Neural cell (in vitro differentiated cells): ENCODE data around the gene CD300H.

Experiments used
- EP300 ChIP-seq: fragments of 450-650 bp; conservative IDR thresholded peaks from 2 replicates; pipeline ENCODE4 v1.6.1; 2014; ENCODE audit warnings: antibody characterized with exemption, mild to moderate bottlenecking, moderate library complexity; ENCODE audit not compliant: poor library complexity, severe bottlenecking
- EZH2 ChIP-seq: fragments of 200-600, 300-800 bp; shearing (Covaris generic), sonication (generic); IDR thresholded peaks from 2 replicates; pipeline ENCODE4 v1.6.1; 2014; ENCODE audit warnings: antibody characterized with exemption, low read length, borderline replicate concordance, mild to moderate bottlenecking; ENCODE audit not compliant: insufficient read depth, poor library complexity, severe bottlenecking
- MXI1 ChIP-seq: fragments of 450-650 bp; conservative IDR thresholded peaks from 2 replicates; pipeline ENCODE4 v1.6.1; 2014; ENCODE audit warnings: antibody characterized with exemption, mild to moderate bottlenecking; ENCODE audit not compliant: poor library complexity, severe bottlenecking
- POLR2AphosphoS5 ChIP-seq: IDR thresholded peaks from 2 replicates; pipeline ENCODE4 v1.6.1; 2012
- RAD21 ChIP-seq: fragments of 450-650 bp; conservative IDR thresholded peaks from 2 replicates; pipeline ENCODE4 v1.6.1; 2014; ENCODE audit warnings: antibody characterized with exemption, mild to moderate bottlenecking, moderate library complexity
- SMC3 ChIP-seq: fragments of 450-650 bp; conservative IDR thresholded peaks from 2 replicates; pipeline ENCODE4 v1.6.1; 2014; ENCODE audit warnings: antibody characterized with exemption, mild to moderate bottlenecking, moderate library complexity; ENCODE audit not compliant: poor library complexity
- TAF1 ChIP-seq: IDR thresholded peaks from 2 replicates; pipeline ENCODE4 v1.6.1; 2012; ENCODE audit warnings: low read depth
- TF ChIP-seq, protein P1 (sequence below): fragments of 450-650 bp; IDR thresholded peaks from 2 replicates; pipeline ENCODE4 v1.5.1; 2014; ENCODE audit warnings: antibody characterized with exemption, mild to moderate bottlenecking, moderate library complexity; ENCODE audit not compliant: poor library complexity, severe bottlenecking
- TF ChIP-seq, protein P2 (sequence below): IDR thresholded peaks from 2 replicates; pipeline ENCODE4 v1.6.1; 2012; ENCODE audit warnings: borderline replicate concordance

DNA sequence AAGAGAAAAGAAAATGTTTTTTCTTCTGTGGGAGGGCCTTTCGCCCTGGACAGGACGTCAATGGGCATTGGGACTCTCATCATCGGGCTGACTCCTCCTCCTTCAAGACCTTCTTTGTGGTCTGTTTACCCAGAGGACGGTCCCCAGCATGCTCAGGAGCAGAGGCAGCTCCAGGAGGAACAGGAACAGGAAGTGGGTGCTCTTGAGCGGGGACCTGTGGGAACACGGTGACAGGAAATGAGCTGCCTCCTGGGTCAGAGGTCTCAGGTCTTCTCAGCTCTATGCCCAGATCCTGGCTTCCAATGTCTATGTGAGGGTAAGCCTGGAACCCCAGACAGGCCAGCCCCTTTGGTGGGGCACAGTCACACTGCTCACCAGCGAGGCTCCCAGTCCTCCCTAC, 12.6 kb upstream of the CD300H start:
- TF ChIP-seq RAD21 (no peak), EZH2 (no peak), TAF1 (no peak), EP300 (no peak), MXI1 (no peak), POLR2AphosphoS5 (no peak), SMC3 (no peak)
- TF ChIP-seq, protein P1, sequence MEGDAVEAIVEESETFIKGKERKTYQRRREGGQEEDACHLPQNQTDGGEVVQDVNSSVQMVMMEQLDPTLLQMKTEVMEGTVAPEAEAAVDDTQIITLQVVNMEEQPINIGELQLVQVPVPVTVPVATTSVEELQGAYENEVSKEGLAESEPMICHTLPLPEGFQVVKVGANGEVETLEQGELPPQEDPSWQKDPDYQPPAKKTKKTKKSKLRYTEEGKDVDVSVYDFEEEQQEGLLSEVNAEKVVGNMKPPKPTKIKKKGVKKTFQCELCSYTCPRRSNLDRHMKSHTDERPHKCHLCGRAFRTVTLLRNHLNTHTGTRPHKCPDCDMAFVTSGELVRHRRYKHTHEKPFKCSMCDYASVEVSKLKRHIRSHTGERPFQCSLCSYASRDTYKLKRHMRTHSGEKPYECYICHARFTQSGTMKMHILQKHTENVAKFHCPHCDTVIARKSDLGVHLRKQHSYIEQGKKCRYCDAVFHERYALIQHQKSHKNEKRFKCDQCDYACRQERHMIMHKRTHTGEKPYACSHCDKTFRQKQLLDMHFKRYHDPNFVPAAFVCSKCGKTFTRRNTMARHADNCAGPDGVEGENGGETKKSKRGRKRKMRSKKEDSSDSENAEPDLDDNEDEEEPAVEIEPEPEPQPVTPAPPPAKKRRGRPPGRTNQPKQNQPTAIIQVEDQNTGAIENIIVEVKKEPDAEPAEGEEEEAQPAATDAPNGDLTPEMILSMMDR, result no peak
- TF ChIP-seq, protein P2, sequence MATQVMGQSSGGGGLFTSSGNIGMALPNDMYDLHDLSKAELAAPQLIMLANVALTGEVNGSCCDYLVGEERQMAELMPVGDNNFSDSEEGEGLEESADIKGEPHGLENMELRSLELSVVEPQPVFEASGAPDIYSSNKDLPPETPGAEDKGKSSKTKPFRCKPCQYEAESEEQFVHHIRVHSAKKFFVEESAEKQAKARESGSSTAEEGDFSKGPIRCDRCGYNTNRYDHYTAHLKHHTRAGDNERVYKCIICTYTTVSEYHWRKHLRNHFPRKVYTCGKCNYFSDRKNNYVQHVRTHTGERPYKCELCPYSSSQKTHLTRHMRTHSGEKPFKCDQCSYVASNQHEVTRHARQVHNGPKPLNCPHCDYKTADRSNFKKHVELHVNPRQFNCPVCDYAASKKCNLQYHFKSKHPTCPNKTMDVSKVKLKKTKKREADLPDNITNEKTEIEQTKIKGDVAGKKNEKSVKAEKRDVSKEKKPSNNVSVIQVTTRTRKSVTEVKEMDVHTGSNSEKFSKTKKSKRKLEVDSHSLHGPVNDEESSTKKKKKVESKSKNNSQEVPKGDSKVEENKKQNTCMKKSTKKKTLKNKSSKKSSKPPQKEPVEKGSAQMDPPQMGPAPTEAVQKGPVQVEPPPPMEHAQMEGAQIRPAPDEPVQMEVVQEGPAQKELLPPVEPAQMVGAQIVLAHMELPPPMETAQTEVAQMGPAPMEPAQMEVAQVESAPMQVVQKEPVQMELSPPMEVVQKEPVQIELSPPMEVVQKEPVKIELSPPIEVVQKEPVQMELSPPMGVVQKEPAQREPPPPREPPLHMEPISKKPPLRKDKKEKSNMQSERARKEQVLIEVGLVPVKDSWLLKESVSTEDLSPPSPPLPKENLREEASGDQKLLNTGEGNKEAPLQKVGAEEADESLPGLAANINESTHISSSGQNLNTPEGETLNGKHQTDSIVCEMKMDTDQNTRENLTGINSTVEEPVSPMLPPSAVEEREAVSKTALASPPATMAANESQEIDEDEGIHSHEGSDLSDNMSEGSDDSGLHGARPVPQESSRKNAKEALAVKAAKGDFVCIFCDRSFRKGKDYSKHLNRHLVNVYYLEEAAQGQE, result no peak
